ENCODE data around the gene PPP1R16B.

DNA sequence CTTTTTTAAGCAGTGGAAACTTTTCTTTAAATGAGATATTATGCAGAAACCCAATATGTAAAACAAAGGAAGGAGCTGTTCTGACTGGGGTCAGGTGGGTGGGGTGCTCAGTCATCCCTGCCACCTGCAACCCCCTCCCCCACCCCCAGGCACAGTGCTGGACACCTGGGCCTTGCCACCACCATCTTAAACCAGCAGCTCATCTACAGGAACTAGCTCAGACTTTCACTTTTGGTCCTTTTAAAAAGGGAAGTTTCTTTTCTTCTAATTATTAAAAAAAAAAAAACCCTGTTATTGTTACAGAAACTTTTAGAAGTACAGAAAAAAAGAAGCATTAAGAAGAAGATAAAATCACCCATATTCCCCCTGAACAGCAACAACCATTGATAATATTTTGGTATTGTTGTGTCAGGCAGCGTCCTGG lies 37.1 kb downstream of the PPP1R16B start:
- TF ChIP-seq, protein P1, sequence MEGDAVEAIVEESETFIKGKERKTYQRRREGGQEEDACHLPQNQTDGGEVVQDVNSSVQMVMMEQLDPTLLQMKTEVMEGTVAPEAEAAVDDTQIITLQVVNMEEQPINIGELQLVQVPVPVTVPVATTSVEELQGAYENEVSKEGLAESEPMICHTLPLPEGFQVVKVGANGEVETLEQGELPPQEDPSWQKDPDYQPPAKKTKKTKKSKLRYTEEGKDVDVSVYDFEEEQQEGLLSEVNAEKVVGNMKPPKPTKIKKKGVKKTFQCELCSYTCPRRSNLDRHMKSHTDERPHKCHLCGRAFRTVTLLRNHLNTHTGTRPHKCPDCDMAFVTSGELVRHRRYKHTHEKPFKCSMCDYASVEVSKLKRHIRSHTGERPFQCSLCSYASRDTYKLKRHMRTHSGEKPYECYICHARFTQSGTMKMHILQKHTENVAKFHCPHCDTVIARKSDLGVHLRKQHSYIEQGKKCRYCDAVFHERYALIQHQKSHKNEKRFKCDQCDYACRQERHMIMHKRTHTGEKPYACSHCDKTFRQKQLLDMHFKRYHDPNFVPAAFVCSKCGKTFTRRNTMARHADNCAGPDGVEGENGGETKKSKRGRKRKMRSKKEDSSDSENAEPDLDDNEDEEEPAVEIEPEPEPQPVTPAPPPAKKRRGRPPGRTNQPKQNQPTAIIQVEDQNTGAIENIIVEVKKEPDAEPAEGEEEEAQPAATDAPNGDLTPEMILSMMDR (IDR thresholded peaks at IDR 0.05): no peak
- no peak for TF ChIP-seq POLR2A (IDR thresholded peaks at IDR 0.05)
